ENCODE data around the gene HIGD1A.
A peak's percentile ranks its signal among the peaks of the same experiment; 100 is the strongest.

HIGD1A gene

DNA sequence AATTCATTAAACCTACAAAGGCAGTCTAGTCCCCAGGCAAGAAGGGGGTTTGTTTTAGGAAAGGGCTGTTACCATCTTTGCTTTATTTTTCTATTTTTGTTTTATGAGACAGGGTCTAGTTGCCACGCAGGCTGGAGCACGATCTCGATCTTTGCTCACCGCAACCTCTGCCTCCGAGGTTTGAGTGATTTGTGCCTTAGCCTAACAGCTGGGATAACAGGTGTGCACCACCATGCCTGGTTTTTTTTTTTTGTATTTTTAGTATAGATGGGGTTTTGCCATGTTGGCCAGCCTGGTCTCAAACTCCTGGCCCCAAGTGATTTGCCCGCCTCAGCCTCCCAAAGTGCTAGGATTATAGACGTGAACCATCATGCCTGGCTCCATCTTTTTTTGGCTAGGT is 4.9 kb downstream of the HIGD1A start:
- DNase-seq (ENCODE audit: low read depth), result no peak

DNA sequence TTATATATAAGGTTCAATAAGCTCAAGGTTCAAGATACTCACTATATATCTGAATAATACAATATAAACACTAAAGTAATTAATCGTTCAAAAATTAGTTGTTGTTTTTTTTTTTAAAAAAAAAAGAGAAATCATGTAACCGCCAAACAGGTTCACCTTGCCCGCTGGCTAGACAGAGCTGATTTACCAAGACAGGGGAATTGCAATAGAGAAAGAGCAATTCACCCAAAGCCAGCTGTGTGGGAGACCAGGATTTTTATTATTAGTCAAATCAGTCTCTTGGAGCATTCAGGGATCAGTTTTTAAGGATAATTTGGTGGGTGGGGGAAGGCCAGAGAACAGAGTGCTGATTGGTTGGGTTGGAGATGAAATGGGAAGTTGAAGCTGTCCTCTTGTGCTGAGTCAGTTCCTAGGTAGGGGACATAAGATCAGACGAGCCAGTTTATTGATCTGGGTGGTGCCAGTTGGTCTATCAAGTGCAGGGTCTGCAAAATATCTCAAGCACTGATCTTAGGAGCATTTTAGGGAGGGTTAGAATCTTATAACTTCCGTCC is 7.9 kb downstream of the HIGD1A start:
- DNase-seq (ENCODE audit: low read depth), result no peak

DNA sequence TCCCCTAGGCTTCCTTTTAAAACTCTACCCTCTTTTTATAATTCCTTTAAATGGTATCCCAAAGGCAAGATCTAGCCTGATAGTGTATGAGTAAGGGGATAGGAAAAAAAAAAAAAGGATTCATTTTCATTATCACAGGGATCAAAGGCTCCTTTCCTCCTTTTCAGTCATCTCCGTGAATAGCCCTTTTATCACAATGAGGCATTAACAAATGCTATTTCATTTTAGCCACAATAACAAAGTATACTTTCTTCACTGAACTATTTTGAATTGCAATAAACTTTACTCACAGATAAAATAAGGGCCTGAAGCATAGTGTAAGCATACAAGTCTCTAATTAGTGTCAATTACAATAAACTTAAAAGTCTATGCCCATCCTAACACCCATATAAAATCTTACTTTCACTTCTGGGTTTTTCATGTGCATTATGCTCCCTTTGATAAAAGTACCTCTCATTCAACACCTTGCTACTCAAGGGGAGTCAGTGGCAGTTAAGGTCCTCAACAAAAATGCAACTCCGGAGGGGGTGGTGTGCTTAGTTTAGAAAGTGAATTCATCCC is 8.6 kb downstream of the HIGD1A start:
- no peak for DNase-seq (ENCODE audit: low read depth)

DNA sequence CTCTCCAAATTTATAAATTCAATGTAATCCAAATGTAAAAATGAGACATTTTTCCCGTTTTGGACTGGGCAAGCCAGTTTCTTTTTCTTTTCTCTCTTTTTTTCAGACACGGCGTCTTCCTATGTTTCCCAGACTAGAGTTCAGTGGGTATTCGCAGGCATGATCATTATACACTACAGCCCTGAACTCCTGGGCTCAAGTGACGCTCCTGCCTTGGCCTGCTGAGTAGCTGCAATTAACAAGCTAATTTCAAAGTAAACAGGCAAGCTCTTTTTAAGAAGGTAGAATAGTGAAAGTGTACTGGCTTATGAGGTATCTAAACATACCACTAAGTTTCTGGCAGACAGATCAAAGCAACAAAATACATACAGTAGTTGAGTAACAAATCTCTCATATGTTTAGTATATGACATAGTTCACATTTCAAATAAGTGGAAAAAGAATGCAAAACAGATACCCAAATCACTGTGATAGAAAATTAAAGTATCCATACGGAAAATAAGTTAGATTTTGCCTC is 13.5 kb downstream of the HIGD1A start:
- no peak for DNase-seq (ENCODE audit: low read depth)

DNA sequence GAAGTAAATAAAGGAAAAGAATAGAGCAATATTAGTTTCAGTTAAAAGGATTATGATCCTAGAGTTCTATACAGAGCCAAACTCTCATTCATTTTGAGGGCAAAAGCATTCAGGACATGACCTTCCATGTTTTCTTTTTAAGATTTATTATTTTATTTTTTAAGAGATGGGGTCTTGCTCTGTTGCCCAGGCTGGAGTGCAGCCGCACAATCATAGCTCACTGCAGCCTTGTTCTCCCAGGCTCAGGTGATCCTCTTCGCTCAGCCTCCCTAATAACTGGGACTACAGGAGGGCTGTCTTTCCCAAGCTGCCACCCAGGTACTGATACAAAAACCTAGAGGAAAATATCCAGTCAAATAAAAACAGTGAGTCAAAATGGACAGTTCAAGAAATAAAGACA is 17.7 kb downstream of the HIGD1A start:
- DNase-seq (ENCODE audit: low read depth), result no peak

DNA sequence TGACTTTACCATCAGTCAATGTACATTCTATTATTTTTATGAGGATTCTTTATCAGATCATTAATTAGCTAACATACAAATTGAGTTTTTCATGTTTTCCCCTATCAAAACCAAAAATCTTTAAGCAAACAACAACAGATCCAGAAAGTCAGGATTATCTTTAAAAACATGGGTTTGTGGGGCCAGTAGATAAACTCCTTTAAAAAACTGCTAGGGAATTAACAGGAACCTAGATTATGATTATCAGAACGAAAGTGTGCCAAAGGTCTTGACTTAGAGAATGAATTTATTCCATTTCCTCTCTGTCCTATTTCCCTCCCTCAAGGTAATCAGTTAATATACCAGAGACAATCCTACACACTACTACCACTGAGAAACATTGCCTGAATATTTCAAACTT is 18.1 kb downstream of the HIGD1A start:
- DNase-seq (ENCODE audit: low read depth), result no peak

DNA sequence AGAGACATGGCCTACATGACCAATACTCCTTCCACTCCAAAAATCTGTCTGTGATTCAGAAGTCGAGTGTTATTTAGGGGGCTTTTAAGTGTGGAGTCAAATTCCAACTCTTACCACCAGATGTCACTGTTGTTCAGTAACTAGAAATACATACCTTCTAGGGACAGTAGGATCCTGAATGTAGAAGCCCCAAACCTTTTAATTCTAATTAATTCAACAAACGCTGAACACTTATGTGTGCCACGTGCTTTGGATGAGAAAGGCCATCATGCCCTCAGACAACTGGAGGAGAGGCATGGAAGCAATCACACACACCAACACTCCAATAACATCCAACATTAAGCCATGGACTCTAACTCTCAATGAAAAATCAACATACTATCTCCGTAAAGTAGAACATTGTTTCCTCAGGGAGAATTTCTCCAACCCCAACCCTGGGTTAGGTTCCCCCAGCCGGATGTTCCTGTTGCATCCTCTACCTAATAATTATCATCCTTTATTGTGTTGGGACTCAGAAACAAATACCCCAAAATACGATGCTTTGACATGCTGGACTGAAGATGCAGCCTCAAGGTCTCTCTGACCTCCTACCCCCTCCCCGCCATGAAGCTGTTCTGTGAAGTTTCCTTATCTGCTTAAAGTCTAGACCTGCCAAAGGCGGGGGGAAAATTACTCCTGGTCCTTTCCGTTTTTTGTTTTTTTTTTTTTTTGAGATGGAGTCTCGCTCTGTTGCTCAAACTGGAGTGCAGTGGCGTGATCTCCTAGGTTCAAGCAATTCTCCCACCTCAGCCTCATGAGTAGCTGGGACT is 23.2 kb downstream of the HIGD1A start:
- peak; percentile 40 for DNase-seq (ENCODE audit: low read depth)

DNA sequence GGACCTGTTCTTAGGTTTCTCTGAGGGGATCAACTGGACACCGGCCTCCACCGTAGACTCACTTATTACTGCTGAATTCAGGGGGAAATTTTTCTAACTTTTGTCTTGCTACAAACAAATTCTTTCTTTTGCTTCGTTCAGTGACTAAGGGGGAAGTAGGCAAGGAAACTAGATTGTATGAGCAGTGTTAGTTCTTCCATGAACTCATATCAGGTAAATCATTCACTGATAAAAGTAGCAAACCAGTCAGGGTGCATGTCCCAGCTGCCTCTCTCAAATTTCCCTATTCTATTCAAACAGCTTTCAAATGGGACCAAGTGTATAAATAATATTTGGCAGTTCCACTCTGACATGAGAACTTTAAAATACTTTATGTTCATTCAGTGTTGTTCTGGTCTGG is 23.9 kb downstream of the HIGD1A start:
- no peak for DNase-seq (ENCODE audit: low read depth)

DNA sequence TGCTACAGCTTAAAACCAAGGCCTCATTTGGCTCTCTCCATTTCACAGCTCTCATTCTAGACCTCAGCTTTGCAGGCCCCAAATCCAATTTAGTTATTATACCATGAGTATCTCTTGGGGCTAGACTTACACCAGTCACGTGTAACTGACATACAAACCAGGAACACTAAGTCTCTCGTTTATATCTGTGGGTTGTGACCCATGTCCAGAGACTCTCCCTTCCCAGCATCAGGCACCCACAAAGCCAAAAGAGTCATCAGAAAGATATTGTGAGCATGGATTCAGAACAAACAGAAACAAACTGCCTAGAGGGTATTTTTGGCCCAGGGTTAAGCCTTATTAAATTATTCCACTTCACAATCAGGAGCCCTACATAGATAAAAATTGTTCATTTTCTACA is 25.6 kb downstream of the HIGD1A start:
- DNase-seq (ENCODE audit: low read depth), result no peak

DNA sequence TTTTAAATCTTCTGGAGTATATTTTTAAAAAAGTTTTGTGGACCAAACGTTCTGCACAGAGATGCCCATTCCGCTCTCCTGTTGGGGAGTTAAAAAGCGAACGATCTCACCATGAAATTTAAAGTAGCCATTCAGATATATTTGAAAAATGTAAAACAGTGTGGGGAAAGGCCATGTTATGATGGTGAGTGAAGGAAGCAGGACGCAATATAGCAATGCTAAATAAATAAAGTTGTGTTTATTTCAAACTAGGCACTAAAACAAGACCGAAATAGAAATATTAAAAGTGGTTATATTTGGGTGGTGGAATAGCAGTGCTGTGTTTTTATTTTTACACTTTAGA is 30.9 kb downstream of the HIGD1A start:
- DNase-seq (ENCODE audit: low read depth), result no peak

DNA sequence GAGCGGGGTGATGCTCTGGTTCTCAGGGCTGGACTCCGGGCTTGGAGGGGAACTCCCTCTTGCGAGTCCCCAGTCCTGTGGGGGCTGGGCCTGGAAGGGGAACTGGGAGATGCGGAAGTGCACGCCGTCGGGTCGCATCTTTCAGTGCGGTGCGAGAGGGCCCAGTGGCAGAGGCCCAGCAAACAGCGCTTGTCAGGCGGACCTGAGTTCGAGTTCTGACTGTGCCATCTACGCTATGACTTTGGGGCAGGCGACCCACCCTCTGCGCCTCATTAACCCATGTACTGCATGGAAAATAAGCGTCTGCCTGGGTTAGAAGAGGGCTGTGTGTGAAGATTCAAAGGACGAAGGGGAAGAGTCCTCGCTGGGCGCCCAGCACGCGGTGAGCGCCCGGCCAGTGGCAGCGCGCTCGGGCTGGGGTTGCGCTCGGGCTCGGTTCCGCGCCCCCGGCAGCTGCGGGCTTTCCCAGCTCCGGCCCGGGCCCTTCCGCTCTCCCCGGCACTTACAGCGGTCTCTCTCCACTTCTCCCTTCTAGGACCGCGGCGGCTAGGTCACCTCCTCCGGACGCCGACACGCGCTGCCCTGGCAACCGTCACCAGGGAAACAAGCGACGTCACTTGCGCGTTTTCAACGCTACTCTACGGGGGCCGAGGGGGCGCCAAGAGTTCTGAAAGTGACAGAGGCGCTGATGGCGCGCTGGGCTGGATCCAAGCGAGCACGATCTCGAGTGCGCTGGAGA is 31.5 kb downstream of the HIGD1A start, which contains the start of gene CCDC13:
Gene CCDC13 (minus strand): TSS at position 584 of the 739 bp plus-strand sequence. CDS start 14,908 bp downstream, outside the sequence.
- peak; percentile 63 for DNase-seq (ENCODE audit: low read depth)

DNA sequence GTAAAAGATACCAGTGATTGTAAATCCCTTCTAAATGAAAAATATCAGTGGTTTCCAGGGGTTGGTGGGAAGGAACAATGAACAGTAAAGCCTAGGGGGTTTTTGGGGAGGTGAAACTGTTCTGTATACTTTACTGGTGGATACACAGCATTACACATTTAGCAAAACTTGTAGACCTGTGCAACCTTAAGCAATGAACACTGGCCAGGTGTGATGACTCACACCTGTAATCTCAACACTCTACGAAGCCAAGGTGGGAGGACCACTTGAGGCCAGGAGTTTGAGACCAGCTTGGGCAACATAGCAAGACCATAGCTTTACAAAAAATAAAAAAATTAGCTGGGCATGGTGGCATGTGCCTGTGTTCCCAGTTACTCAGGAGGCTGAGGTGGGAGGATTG is 33.0 kb downstream of the HIGD1A start:
- no peak for DNase-seq (ENCODE audit: low read depth)

DNA sequence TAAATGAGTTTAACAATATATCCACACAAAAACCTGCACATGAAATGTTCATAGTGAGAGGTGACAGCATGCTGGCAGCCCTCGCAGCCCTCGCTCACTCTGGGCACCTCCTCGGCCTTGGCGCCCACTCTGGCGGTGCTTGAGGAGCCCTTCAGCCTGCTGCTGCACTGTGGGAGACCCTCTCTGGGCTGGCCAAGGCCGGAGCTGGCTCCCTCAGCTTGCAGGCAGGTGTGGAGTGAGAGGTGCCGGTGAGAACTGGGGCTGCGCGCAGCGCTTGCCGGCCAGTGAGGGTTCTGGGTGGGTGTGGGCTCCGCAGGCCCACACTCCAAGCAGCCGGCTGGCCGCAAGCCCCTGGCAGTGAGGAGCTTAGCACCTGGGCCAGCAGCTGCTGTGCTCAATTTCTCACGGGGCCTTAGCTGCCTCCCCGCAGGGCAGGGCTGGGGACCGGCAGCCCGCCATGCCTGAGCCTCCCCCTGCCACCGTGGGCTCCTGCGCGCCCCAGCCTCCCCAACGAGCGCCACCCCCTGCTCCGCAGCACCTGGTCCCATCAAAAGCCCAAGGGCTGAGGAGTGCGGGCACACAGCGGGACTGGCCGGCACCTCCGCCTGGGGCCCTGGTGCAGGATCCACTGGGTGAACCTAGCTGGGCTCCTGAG is 34.7 kb downstream of the HIGD1A start:
- DNase-seq (ENCODE audit: low read depth), result no peak

DNA sequence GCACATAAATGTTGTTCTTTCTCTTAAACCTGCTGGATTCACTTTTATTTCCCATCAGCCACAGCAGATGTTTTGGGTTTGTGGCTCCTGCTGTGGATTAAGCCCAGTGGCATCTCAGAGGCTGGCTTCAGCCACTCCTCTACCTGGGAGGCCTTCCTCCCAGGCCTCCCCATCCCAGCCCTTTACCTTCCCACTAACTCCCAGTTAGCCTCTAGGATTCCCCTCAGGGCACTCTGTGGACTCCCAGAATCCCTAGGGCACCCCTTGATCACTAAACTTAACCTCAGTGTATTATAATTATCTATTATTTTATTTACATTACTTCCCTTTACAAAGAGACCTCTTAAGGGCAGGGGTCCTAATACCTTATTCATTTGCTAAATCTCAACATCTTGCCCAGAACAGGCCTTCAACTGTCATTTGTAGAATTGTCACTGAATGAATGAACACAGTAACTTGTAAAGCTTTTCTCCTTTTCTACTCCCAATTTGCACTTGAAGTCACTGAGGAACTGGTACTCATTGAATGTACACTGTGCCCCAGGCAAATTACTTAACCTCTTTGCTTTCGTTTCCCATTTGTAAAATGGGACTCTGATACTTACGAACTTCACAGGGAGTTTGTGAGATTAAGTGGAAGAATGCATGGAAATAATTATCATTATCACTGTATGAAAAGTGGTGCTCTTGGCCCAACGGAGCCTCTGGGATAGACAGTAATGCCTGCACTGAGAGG is 39.6 kb downstream of the HIGD1A start:
- no peak for DNase-seq (ENCODE audit: low read depth)

DNA sequence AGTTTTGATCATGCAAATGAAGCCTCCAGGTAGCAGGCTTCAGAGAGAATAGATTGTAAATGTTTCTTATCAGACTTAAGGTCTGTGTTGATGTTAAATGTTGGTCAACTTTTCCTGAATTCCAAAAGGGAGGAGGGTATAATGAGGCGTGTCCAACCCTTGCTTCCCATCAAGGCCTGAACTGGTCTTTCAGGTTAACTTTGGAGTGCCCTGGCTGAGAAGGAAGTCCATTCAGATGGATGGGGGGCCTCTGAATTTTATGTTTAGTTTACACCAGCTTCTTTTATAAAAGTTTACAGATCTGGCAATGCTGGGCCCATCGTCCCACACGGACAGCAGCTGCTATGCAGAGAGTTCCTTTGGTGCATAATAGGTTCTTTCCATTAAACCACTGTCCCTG is 40.2 kb downstream of the HIGD1A start:
- DNase-seq (ENCODE audit: low read depth), result no peak

DNA sequence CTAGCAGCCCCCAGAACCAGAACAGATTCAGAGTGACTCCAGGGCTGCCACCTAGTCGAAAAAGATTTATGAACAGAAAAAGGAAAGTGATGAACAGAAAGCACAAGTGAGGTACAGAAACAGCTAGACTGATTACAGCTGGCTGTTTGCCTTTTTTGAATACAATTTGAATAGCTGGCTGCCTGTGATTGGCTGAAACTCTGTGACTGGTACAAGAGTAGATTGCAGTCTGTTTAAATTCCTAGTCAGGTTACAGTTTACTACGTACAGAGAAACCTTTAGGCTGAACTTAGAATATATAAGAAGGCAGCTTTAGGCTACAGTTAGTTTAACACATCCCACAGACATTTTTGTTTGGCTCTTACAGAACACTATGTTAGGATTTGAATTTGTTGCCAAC is 41.3 kb downstream of the HIGD1A start:
- no peak for DNase-seq (ENCODE audit: low read depth)

DNA sequence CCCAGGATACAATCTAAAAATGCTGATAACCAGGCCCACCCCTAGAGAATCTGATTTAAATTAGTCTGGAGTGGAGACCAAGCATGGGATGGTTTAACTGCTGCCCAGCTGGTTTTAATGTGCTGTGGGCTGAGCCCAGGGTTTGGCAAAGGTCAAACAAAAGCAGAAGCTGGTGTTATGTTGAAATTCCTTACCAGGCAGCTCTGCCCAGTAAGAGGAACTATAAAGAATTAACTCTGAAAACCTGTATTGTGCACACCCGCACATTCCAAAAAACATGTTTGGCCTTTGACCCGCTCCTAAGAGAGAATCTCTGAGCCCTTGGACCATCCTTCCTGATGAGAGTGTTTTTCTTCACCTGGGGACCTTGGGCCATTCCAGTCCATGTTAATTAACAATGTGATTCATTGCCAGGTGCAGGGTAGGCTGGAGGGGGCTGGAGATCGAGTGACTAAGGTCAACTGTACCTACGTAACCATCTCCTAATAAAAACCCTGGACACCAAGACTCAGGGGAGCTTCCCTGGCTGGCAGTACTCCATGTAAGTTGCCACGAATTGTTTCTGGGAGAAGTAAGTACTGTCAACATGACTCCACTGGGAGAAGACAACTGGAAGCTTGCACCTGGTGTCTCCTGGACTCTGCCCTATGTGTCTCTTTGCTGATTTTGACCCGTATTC is 42.1 kb downstream of the HIGD1A start:
- no peak for DNase-seq (ENCODE audit: low read depth)

DNA sequence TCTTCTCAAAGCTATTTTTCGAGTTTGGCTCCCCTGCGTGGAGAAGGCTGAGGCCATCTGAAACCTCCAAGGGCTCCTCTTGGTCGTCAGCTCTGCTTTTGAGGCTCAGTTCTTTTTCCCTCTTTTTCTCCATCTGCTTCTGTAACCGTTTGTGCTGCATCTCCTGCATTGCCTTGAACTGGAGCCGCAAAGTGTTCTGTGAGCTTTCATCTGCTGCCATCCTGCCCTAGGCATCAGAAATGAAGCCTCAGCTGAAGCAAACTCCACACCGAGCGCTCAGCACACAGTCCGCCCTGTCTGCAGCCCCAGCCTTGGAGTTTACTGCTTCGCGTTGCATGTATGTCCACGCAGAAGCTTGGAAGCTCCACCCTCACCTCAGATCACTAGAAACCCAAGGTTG is 46.2 kb downstream of the HIGD1A start:
- DNase-seq (ENCODE audit: low read depth), result no peak

DNA sequence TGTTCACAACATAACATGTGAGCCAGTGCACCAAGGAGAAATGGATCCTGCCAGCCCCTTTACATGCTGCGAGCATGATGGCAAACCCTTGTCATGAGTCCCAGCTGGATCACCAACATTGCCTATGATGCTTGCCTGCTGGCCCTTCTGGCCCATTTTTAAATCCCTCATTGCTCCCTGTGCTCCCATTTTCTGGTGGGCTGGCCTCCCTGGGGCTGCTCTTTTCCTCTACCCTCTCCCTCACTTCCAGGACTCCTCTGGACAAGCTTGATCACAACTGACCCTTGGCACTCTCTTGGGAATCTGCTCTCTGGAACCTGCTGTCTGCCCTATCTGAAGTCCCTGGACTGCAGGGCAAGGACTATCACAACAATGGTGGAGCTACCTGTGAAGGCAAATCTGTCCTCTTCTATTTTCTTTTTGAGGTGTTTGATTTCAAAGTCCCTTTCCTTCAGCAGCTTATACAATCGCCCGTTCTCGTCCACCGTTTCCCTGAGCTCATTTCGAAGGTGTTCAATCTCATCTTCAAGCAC is 47.5 kb downstream of the HIGD1A start:
- DNase-seq (ENCODE audit: low read depth), result no peak

DNA sequence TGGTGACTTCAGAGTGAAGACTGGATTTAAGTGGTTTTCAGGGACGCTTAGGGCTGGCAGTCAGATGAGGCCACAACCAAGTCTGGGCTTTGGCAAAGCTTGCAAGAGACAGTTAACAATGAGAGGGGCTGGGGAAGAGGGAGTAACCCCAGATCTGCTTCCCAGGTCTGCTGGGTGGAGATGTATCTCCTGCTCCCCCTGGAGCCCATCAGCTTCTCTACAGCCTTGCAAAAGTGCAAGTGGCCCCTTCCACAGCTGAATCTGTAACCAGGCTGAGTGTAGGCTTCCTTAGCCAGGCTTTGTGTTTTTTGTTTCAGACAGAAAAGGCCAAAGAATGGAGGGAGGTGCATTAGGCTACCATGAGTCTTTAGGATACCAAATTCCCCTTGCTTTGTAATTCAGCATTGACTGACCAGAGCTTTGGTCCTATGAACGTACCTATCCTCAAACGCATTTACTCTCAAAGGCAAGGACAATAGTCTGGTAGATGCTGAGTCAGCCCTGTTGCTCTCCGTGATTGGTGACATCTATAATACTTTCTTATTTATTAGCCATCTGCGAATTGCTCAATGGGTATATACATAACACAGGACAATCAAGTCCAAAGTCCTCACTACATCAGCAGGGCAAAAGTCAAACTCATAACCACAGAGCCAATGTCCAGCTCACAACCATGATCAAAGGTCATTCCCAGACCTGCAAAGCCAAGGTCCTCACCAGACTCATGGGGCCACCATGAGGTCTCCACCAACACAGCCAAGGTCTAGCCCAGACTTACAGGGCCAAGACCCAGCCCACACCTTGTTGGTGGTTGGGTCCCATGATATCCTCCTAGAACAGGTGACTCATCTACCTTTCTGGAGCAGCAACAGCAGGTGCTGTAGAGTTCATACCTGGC is 48.4 kb downstream of the HIGD1A start:
- DNase-seq (ENCODE audit: low read depth), result no peak

Measured in GM04504 (cell line).